HepG2 (cell line): ENCODE data around the gene OSR1. TPM values are rescaled to one million over a fixed set of nuclear protein-coding genes. Genes with fewer than 3 reads are reported as not detected.

ENCODE experiments used
- ETV5 ChIP-seq: IDR thresholded peaks from 2 replicates; pipeline ENCODE4 v1.6.1; 2018; ENCODE audit warnings: missing biosample characterization, missing genetic modification reagents, inconsistent platforms, borderline replicate concordance
- FOXA3 ChIP-seq: IDR thresholded peaks from 2 replicates; pipeline ENCODE4 v1.6.1; 2016; ENCODE audit warnings: missing genetic modification reagents, missing compliant biosample characterization
- HNRNPL ChIP-seq: fragments of 200-400 bp; formaldehyde crosslinking; IDR thresholded peaks from 2 replicates; pipeline ENCODE4 v1.6.1; 2017; ENCODE audit warnings: mild to moderate bottlenecking, low read depth, low read length
- HOXA3 ChIP-seq: sonication (generic); formaldehyde crosslinking; IDR thresholded peaks from 2 replicates; pipeline ENCODE4 v1.5.0; 2020; ENCODE audit warnings: missing genetic modification reagents
- IKZF5 ChIP-seq: IDR thresholded peaks from 2 replicates; pipeline ENCODE4 v1.6.1; 2018; ENCODE audit warnings: missing genetic modification reagents, mild to moderate bottlenecking, missing compliant biosample characterization
- KDM3A ChIP-seq: IDR thresholded peaks from 2 replicates; pipeline ENCODE4 v1.6.1; 2018; ENCODE audit warnings: low read depth, missing compliant biosample characterization
- MLLT10 ChIP-seq: sonication (generic); formaldehyde crosslinking; IDR thresholded peaks from 2 replicates; pipeline ENCODE4 v1.4.0; 2020; ENCODE audit warnings: missing genetic modification reagents
- NFYB ChIP-seq: sonication (generic); formaldehyde crosslinking; IDR thresholded peaks from 2 replicates; pipeline ENCODE4 v1.4.0; 2020; ENCODE audit warnings: missing genetic modification reagents
- RARA ChIP-seq: IDR thresholded peaks from 2 replicates; pipeline ENCODE4 v1.6.1; 2016; ENCODE audit warnings: missing genetic modification reagents, missing compliant biosample characterization
- SETDB1 ChIP-seq: sonication (generic); formaldehyde crosslinking; IDR thresholded peaks from 2 replicates; pipeline ENCODE4 v1.5.1; 2020; ENCODE audit warnings: missing genetic modification reagents, mild to moderate bottlenecking, borderline replicate concordance
- SPEN ChIP-seq: sonication (generic); formaldehyde crosslinking; IDR thresholded peaks from 2 replicates; pipeline ENCODE4 v1.5.1; 2020; ENCODE audit warnings: low read depth, mild to moderate bottlenecking, missing genetic modification reagents
- THAP11 ChIP-seq: IDR thresholded peaks from 2 replicates; pipeline ENCODE4 v1.6.1; 2016; ENCODE audit warnings: missing biosample characterization, missing genetic modification reagents
- TIGD3 ChIP-seq: sonication (generic); formaldehyde crosslinking; IDR thresholded peaks from 2 replicates; pipeline ENCODE4 v1.5.1; 2020; ENCODE audit warnings: mild to moderate bottlenecking, missing genetic modification reagents, borderline replicate concordance
- U2AF2 ChIP-seq: fragments of 200-400 bp; formaldehyde crosslinking; IDR thresholded peaks from 2 replicates; pipeline ENCODE4 v1.6.1; 2017; ENCODE audit warnings: low read depth, mild to moderate bottlenecking, low read length
- XBP1 ChIP-seq: sonication (generic); formaldehyde crosslinking; IDR thresholded peaks from 2 replicates; pipeline ENCODE4 v1.5.0; 2020; ENCODE audit warnings: missing genetic modification reagents
- ZNF33A ChIP-seq: sonication (generic); formaldehyde crosslinking; IDR thresholded peaks from 2 replicates; pipeline ENCODE4 v1.5.1; 2020; ENCODE audit warnings: missing genetic modification reagents, mild to moderate bottlenecking, moderate library complexity, borderline replicate concordance
- ZNF557 ChIP-seq: sonication (generic); formaldehyde crosslinking; IDR thresholded peaks from 2 replicates; pipeline ENCODE4 v1.4.0; 2020; ENCODE audit warnings: missing genetic modification reagents
- ZNF7 ChIP-seq: IDR thresholded peaks from 2 replicates; pipeline ENCODE4 v1.6.1; 2016; ENCODE audit warnings: missing biosample characterization, missing genetic modification reagents
- ZNF746 ChIP-seq: sonication (generic); formaldehyde crosslinking; IDR thresholded peaks from 2 replicates; pipeline ENCODE4 v1.8.0; 2022; ENCODE audit warnings: mild to moderate bottlenecking, missing genetic modification reagents
- ZXDC ChIP-seq: sonication (generic); formaldehyde crosslinking; IDR thresholded peaks from 2 replicates; pipeline ENCODE4 v1.5.0; 2020; ENCODE audit warnings: mild to moderate bottlenecking, missing genetic modification reagents
- polyA plus RNA-seq, 8 experiments: library from polyadenylated mRNA; depleted of rRNA in 3 of 8; stranded (reverse) in 7 of 8; unstranded in 1 of 8; fragments of >200 nt; fragmentation: Illumina TruSeq in 4 of 8; extraction: Trizol in 4 of 8; gene quantifications; 2 replicates each; pipeline versions ENCODE4 v1.2.1 to v1.2.3, GENCODE V29; 2011 to 2016; ENCODE audit warnings: low read depth in 4 of 8, missing spikeins in 1 of 8, mixed read lengths in 1 of 8; ENCODE audit not compliant: insufficient read depth in 1 of 8
- total RNA-seq, 5 experiments: library from RNA; depleted of rRNA; stranded (reverse); fragments of >200 nt; fragmentation: Illumina TruSeq; extraction: Trizol; gene quantifications; 2 replicates each; pipeline ENCODE4 v1.2.3, GENCODE V29; 2016; ENCODE audit warnings: low read depth in 1 of 5

OSR1 gene
- total and polyA plus RNA-seq, 2 of the 13 experiments (the other 11 are each of a cell fraction or from before 2014, with no cell fraction given): 0.63 to 1.1 TPM

GRCh38 chr2:19347619-19348562 is 10.5 kb downstream of the OSR1 start (continued):
- no peak for TF ChIP-seq ZNF33A (CRISPR knock-in tag)
- no peak; the same call in 1 of the 2 replicates for TF ChIP-seq NFYB (CRISPR knock-in tag)
- peak; percentile 91 for TF ChIP-seq SPEN (CRISPR knock-in tag)
- TF ChIP-seq FOXA3: peak; percentile 32
- peak; percentile 100 for TF ChIP-seq HOXA3 (CRISPR knock-in tag)
- TF ChIP-seq HNRNPL: peak; percentile 92
- TF ChIP-seq MLLT10 (CRISPR knock-in tag): no peak
- peak; percentile 58; the same call in 1 of the 2 replicates for TF ChIP-seq KDM3A (CRISPR knock-in tag)
- TF ChIP-seq ZNF557 (CRISPR knock-in tag): peak; percentile 67; the same call in 1 of the 2 replicates
- TF ChIP-seq ETV5 (CRISPR knock-in tag): peak; percentile 85
- TF ChIP-seq XBP1 (CRISPR knock-in tag): no peak
- TF ChIP-seq RARA (CRISPR knock-in tag): no peak; the same call in 1 of the 2 replicates
- TF ChIP-seq IKZF5 (CRISPR knock-in tag): peak; percentile 32; the same call in 1 of the 2 replicates
- TF ChIP-seq SETDB1 (CRISPR knock-in tag): no peak
- 0 out of 2 replicates have a peak, but pooled peaks have one; percentile 74 for TF ChIP-seq ZXDC (CRISPR knock-in tag)
- TF ChIP-seq U2AF2: no peak
- no peak; the same call in 1 of the 2 replicates for TF ChIP-seq ZNF746 (CRISPR knock-in tag)
- TF ChIP-seq ZNF7: no peak
- TF ChIP-seq THAP11 (CRISPR knock-in tag): peak; percentile 91
- TF ChIP-seq TIGD3: peak; percentile 64; the same call in 1 of the 2 replicates
